ENCODE results near the gene SCN4A.

The SCN4A gene

GRCh38 chr17:64001763-64002529 lies 29.2 kb upstream of the SCN4A start:
- no peak for DNase-seq (ENCODE audit: low spot score)

GRCh38 chr17:64001091-64001579 lies 28.4 kb upstream of the SCN4A start:
- DNase-seq (ENCODE audit: low spot score) = no peak

GRCh38 chr17:63999680-64000531 lies 27.2 kb upstream of the SCN4A start:
- no peak for DNase-seq (ENCODE audit: low spot score)

DNA sequence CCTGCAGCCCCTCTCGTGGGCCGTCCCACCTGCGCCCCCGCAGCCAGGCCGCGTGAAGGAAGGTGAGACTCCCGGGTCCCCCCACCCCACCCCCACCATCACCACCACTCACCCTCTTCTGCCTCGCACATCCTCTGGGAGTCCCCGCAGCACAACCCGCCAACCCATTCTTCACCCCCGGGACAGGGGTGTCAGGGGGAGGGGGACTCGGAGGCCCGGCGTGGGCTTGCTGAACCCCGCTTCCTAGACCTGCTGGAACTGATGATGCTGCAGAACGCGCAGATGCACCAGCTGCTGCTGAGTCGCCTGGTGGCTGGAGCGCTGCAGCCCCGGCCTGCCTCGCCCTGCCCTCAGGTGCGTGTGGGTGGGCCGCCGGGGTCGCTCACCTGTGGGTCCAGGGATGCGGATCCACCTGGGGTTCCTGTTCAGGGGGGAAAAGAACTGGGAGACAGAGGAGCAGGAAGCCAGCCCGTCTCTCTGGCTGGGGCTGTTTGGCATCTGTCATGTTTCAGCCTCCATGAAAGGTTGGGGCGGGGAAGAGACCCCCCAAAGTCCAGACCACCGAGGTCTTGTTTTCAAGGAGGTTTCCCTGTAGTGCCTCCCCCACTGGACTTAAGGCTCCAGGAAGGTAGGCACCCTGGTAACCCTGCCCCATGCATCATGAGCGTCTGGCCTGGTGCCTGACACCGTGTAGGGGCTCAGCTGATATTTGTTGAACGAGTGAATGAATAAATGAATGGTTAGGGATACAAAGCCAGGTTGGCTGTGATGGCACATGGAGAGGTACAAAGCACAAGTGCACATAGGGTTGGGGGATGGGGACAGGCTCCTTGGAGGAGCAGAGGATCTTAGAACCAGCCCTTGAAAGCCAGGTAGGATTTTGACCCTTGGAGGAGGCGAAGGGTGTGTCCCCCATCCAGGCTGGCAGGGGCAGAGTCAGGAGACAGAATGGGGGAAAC lies 26.3 kb upstream of the SCN4A start:
- no peak for DNase-seq (ENCODE audit: low spot score)

GRCh38 chr17:63998050-63998720 lies 25.5 kb upstream of the SCN4A start, which contains the start of gene PRR29:
TSS of gene PRR29 (plus strand) at chr17:63998351. CDS start at chr17:63998365, 14 bp downstream.
- DNase-seq (ENCODE audit: low spot score) = peak; percentile 63

DNA sequence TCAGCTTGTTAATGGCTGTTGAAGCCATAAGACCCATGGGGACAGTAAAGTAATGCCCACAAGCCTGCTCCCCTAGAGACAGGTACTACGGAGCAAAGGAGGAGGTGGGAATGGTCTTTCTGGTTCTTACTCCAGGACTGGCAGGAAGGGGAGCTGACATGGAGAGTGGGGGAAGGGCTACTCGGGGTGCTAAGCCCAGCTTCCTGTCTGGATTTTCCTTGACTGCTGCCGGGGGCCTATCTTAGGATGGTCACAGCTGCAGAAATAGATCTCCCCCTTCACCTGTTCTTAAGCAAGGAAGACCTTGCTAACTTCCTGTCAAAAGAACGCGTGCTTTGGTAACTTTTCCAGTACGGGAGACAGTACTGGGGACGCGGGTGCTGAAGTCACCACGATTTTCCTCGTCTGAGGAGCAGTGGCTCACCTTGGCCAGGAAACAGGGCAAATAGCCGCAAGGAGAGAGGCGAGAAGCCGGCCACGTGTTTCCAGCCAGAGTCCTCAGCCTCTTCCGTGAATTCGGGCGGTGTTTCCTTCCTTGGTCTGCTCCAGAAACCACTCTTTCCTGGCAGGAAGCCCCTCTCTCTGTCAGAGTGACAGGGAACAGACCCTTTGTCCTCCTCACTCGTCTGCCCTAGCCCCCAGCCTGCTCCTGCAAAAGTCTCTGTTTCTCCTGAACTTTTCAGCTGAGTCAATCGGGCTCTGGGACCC lies 24.8 kb upstream of the SCN4A start:
- DNase-seq (ENCODE audit: low spot score) = no peak

GRCh38 chr17:63996430-63997182 lies 23.9 kb upstream of the SCN4A start:
- DNase-seq (ENCODE audit: low spot score) = no peak

DNA sequence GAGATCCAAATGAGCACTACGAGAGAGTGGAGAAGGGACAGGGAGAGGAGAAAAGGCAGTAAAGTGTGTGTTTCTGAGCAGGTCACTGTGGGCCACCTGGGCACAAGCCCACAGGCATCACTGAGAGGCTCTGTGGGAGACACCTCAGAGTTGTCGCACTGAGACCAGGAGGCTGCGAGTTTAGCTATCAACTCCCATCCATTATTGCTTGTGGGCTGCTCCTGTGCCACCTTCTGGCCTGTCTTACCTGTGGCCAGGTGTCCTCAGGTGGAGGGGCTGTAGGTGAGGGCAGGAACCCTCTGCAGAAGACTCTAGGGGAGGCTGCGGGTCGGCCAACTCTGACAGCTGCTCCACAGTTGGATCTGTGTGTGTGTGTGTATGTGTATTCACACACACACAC lies 22.9 kb upstream of the SCN4A start:
- no peak for DNase-seq (ENCODE audit: low spot score)

DNA sequence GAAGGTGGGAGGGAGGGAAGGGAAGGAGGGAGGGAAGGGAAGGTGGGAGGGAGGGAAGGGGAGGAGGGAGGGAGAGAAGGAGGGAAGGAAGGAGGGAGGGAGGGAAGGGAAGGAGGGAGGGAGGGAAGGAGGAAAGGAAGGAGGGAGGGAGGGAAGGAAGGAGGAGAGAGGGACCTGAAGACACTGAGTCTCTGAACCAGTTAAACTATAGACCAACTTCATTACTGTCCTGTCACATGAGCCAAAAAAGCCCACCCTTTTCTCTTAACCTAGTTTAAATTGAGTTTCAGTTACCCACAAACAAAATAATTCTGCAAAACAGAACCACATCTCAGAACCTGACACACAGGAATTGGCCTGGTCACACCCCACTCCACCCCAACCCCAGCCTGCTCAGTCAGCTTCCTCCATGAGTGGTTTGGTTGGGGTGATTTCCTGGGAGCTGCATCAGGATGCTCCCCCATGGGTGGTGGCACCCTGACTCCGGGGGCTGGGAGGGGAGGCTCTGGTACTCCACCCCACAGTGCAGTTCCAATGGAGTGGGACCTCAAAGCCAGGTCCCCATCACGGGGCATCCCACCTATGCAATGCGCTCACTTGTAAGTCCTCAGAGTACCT lies 20.8 kb upstream of the SCN4A start:
- DNase-seq (ENCODE audit: low spot score) = no peak

GRCh38 chr17:63991611-63992010 lies 18.9 kb upstream of the SCN4A start:
- no peak for DNase-seq (ENCODE audit: low spot score)

DNA sequence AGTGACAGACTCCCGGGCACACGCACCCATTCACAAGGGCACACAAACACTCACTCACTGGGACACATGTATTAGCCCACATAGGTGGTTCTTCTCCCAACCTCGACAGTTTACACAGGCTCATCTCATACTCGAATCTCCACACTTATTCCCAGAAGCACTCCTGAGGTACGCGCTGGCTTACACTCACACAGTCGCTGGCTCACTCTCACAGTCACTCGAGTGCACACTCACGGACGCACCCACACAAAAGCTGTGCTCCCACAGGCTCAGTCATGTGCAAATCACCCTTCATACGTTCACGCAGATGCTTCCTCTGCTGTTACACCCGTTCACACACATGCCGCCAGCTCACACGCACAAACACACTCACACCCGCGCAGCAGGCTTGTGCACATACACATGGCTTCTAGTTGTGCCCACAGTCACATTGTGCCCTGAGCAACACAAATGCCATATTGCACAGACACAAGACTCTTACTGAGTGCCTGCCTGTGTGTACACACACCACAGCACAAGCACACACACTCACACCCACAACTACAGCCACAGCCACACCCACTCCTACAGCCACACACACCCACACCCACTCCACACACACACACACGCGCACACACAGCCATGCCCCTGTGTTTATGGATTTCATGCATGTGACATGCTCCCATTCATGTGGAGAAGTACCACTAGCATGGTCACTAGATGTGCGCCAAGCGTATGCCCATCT lies 17.1 kb upstream of the SCN4A start:
- DNase-seq (ENCODE audit: low spot score) = no peak

DNA sequence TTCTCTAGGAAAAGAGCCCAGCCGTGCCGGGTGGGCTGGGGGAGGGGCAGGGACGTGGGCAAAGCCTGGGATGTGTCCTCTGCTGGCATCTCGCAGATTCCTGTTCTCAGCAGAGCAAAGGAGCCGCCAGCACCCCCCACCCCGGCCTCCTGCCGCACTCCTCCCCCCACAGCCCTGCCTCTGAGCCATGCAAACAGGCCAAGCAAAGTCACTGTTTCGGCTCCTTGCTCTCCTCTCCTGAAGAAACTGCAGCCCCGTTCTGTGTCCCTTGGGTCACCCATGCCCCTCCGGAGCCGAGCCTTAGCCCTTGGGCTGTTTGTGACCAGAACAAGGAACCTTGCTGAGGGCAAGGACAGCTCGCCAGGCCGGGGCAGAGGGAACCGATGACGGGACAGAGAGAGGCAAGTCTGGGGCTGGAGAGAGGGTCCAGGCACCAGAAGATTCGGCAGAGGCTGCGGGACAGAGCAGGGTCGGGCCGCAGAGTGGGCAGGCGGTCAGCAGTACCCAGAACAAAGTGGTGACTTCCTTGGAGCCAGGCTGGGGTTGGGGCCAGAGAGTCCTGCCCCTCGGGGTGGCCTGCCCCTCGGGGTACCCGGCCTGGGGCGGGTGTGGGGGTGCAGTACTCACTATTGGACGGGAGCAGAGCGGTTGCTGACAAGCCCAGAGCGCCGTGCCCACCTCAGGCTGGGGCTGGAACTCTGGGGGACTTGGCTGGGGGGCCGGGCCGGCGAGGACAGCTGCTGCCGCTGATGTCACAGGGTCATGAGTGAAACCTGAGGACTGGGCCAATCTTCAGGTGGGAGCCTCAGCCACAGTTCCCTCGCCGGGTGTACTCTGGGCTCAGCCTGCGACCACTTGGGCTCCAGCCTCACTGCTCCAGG lies 16.3 kb upstream of the SCN4A start:
- DNase-seq (ENCODE audit: low spot score) = no peak

GRCh38 chr17:63988127-63988478 lies 15.4 kb upstream of the SCN4A start:
- DNase-seq (ENCODE audit: low spot score) = no peak

GRCh38 chr17:63987221-63988126 lies 14.8 kb upstream of the SCN4A start:
- DNase-seq (ENCODE audit: low spot score) = no peak

DNA sequence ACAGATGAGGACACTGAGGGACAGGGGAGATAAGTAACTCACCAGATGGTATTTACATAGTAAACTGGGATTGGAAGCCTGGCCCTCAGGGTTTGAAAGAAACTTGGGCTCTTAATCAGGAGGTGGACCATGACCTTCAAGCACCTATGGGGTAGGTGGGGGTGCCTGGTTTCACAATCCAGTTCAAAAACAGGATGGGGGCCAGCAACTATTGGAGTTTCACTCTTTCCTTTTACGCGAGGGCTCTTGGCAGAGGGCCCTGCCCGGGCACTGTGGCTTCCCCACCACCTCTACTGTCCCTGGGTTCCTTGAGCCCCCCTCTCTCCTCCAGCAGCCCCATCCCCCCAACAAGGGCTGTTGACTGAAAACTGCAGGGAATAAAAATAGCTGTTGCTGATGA lies 14.1 kb upstream of the SCN4A start:
- DNase-seq (ENCODE audit: low spot score) = no peak

DNA sequence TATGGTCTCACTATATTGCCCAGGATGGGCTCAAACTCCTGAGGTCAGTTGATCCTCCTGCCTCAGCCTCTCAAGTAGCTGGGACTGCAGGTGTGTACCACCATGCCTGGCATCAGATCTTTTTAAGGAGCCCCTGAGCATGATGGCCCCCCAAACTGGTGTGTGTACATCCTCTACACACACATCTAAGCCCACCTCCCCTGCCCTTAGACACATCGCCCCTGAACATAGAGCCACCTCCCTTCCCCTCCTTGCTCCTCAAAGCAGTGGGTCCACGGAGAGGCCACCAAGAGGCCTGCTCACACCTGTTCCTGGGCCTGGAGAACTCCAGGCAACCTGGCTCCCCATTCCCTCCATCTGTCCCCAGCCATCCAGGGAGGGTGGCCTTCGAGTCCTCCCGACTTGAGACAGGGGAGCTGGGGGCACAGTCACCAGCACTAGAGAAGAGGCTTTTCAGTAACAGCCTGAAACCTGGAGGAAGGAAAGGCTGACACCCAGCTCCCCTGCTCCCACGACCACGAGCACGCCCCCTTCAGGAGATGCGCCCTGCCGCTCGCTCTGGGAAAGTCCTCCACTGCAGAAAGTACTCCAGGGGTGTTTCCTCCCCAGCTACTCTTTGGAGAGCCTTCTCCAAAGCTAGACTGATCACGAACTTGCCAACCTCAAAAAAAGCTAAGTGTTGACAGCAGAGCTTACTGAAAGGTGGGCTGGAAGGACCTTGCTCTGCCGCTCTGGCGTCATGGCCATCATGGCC lies 12.8 kb upstream of the SCN4A start:
- DNase-seq (ENCODE audit: low spot score) = no peak

Data from activated CD4-positive, alpha-beta T cell treated with anti-CD3 and anti-CD28 coated beads, Interleukin-2, Interleukin-4, amounts not matched to agents 100 ng/mL and 50 ng/mL, durations not matched to agents 16 hours and 8 hours (primary cell).